H9 (cell line): ENCODE results near the gene UBL5. TPM values are rescaled to one million over a fixed set of nuclear protein-coding genes. Genes with fewer than 3 reads are reported as not detected.
"Not testable (repeated sequence)": the region's sequence is repeated elsewhere in the genome, so short reads cannot be mapped to it uniquely, and the experiment has no call there.

Experiments
- DNase-seq: peaks from one replicate; pipeline ENCODE4 v3.0.0-alpha.2; 2017
- H2AFZ ChIP-seq: one replicate; pipeline ENCODE4 v1.6.1; 2013; ENCODE audit warnings: mild to moderate bottlenecking, low read length, control low read depth, moderate library complexity
- H2AK5ac ChIP-seq: 2 replicates; pipeline ENCODE4 v1.6.1; 2013; ENCODE audit warnings: low read length, control low read depth, mixed read lengths; ENCODE audit not compliant: insufficient read length
- H2BK120ac ChIP-seq: one replicate; pipeline ENCODE4 v1.6.1; 2013; ENCODE audit warnings: low read depth, mild to moderate bottlenecking, low read length, control low read depth, inconsistent platforms; ENCODE audit not compliant: poor library complexity, severe bottlenecking
- H2BK12ac ChIP-seq: 2 replicates; pipeline ENCODE4 v1.6.1; 2013; ENCODE audit warnings: low read length, control low read depth, mixed read lengths, low read depth; ENCODE audit not compliant: insufficient read length
- H2BK15ac ChIP-seq: 2 replicates; pipeline ENCODE4 v1.6.1; 2013; ENCODE audit warnings: low read depth, low read length, control low read depth
- H2BK20ac ChIP-seq: one replicate; pipeline ENCODE4 v1.6.1; 2013; ENCODE audit warnings: low read depth, mild to moderate bottlenecking, low read length, control low read depth, inconsistent platforms; ENCODE audit not compliant: poor library complexity, severe bottlenecking
- H2BK5ac ChIP-seq: 2 replicates; pipeline ENCODE4 v1.6.1; 2013; ENCODE audit warnings: low read length, control low read depth, mixed read lengths; ENCODE audit not compliant: insufficient read length
- H3K14ac ChIP-seq: 2 replicates; pipeline ENCODE4 v1.6.1; 2013; ENCODE audit warnings: low read length, control low read depth; ENCODE audit not compliant: insufficient read depth
- H3K18ac ChIP-seq: 2 replicates; pipeline ENCODE4 v1.6.1; 2013; ENCODE audit warnings: low read depth, mild to moderate bottlenecking, mixed read lengths, low read length, control low read depth; ENCODE audit not compliant: insufficient read length
- H3K23ac ChIP-seq: 2 replicates; pipeline ENCODE4 v1.6.1; 2013; ENCODE audit warnings: low read length, control low read depth, mixed read lengths, low read depth; ENCODE audit not compliant: insufficient read length
- H3K23me2 ChIP-seq: 2 replicates; pipeline ENCODE4 v1.6.1; 2013; ENCODE audit warnings: low read depth, mild to moderate bottlenecking, mixed read lengths, low read length, control low read depth; ENCODE audit not compliant: insufficient read length, poor library complexity, severe bottlenecking
- H3K27ac ChIP-seq: 2 replicates; pipeline ENCODE4 v1.5.1; 2013; ENCODE audit warnings: low read length, control low read depth, mixed read lengths, low read depth; ENCODE audit not compliant: insufficient read length
- H3K27me3 ChIP-seq: 2 replicates; pipeline ENCODE4 v1.6.1; 2013; ENCODE audit warnings: low read length, control low read depth, inconsistent platforms; ENCODE audit not compliant: insufficient read depth
- H3K4ac ChIP-seq: 2 replicates; pipeline ENCODE4 v1.6.1; 2013; ENCODE audit warnings: low read depth, mild to moderate bottlenecking, control low read depth, inconsistent platforms, low read length, moderate library complexity
- H3K4me1 ChIP-seq: 2 replicates; pipeline ENCODE4 v1.6.1; 2013; ENCODE audit warnings: low read length, control low read depth, inconsistent platforms; ENCODE audit not compliant: insufficient read depth
- H3K4me2 ChIP-seq: 2 replicates; pipeline ENCODE4 v1.6.1; 2013; ENCODE audit warnings: low read length, control low read depth, mixed read lengths; ENCODE audit not compliant: insufficient read length, insufficient read depth
- H3K56ac ChIP-seq: 2 replicates; pipeline ENCODE4 v1.6.1; 2013; ENCODE audit warnings: low read depth, mild to moderate bottlenecking, mixed read lengths, low read length, control low read depth; ENCODE audit not compliant: insufficient read length
- H3K79me1 ChIP-seq: 2 replicates; pipeline ENCODE4 v1.6.1; 2013; ENCODE audit warnings: low read depth, mild to moderate bottlenecking, moderate library complexity, low read length, control low read depth, inconsistent platforms; ENCODE audit not compliant: insufficient read depth, poor library complexity, severe bottlenecking
- H3K79me2 ChIP-seq: 2 replicates; pipeline ENCODE4 v1.6.1; 2013; ENCODE audit warnings: low read length, control low read depth, inconsistent platforms; ENCODE audit not compliant: insufficient read depth
- H3K9ac ChIP-seq: 2 replicates; pipeline ENCODE4 v1.6.1; 2013; ENCODE audit warnings: low read length, control low read depth, mixed read lengths; ENCODE audit not compliant: insufficient read length; ENCODE audit errors: extremely low read depth
- H3K9me3 ChIP-seq: one replicate; pipeline ENCODE4 v1.6.1; 2013; ENCODE audit warnings: low read depth, low read length, inconsistent platforms; ENCODE audit not compliant: control insufficient read depth
- H3T11ph ChIP-seq: one replicate; pipeline ENCODE4 v1.6.1; 2013; ENCODE audit warnings: mild to moderate bottlenecking, low read length, control low read depth, inconsistent platforms
- H4K20me1 ChIP-seq: one replicate; pipeline ENCODE4 v1.6.1; 2013; ENCODE audit not compliant: control insufficient read depth, insufficient read length, insufficient read depth
- H4K5ac ChIP-seq: 2 replicates; pipeline ENCODE4 v1.6.1; 2013; ENCODE audit warnings: low read depth, mild to moderate bottlenecking, mixed read lengths, low read length, control low read depth; ENCODE audit not compliant: insufficient read length
- H4K8ac ChIP-seq: replicated peaks from 2 replicates; pipeline ENCODE4 v1.6.1; 2013; ENCODE audit warnings: low read length, control low read depth, mixed read lengths, low read depth; ENCODE audit not compliant: insufficient read length
- H4K91ac ChIP-seq: 2 replicates; pipeline ENCODE4 v1.6.1; 2013; ENCODE audit warnings: low read depth, mild to moderate bottlenecking, moderate library complexity, mixed read lengths, low read length, control low read depth; ENCODE audit not compliant: insufficient read length
- H3K27ac Mint-ChIP-seq, 3 experiments: 2 replicates in 2 of 3; 3 replicates in 1 of 3; pipeline ENCODE4 v1.8.0; 2020 to 2021; ENCODE audit warnings: mixed read lengths in 3 of 3, mild to moderate bottlenecking in 1 of 3, moderate library complexity in 1 of 3
- H3K27me3 Mint-ChIP-seq: 2 replicates; pipeline ENCODE4 v1.8.0; 2021; ENCODE audit warnings: low read depth, mild to moderate bottlenecking, moderate library complexity, mixed read lengths
- H3K36me3 Mint-ChIP-seq, 3 experiments: 2 replicates in 2 of 3; 3 replicates in 1 of 3; pipeline ENCODE4 v1.8.0; 2020 to 2021; ENCODE audit warnings: low read depth in 3 of 3, mixed read lengths in 3 of 3; ENCODE audit not compliant: insufficient read depth in 1 of 3
- H3K4me1 Mint-ChIP-seq, 2 experiments: 2 replicates each; pipeline ENCODE4 v1.8.0; 2020; ENCODE audit warnings: mixed read lengths in 2 of 2
- H3K4me3 Mint-ChIP-seq, 2 experiments: 2 replicates in 1 of 2; 3 replicates in 1 of 2; pipeline ENCODE4 v1.8.0; 2020 to 2021; ENCODE audit warnings: mild to moderate bottlenecking in 2 of 2, mixed read lengths in 2 of 2, moderate library complexity in 1 of 2
- H3K9me3 Mint-ChIP-seq, 2 experiments: 2 replicates in 1 of 2; 3 replicates in 1 of 2; pipeline ENCODE4 v1.8.0; 2020; ENCODE audit warnings: mild to moderate bottlenecking in 2 of 2, mixed read lengths in 2 of 2, moderate library complexity in 1 of 2
- WGBS: extraction: QIAGEN DNeasy Blood & Tissue Kit; methylation state at CpG from one replicate; pipeline ENCODE4 v1.1.7; 2013; ENCODE audit warnings: missing lambda C conversion rate, low lambda C conversion rate, mixed read lengths; ENCODE audit not compliant: insufficient read length; ENCODE audit errors: extremely low coverage; 5-methylcytosine and 5-hydroxymethylcytosine counted together
- total RNA-seq: library from RNA; stranded (reverse); gene quantifications from 2 replicates; pipeline ENCODE4 v1.2.1, GENCODE V29; 2021

The UBL5 gene
- total RNA-seq, 1 experiment from 2014 or later: 393 TPM

DNA sequence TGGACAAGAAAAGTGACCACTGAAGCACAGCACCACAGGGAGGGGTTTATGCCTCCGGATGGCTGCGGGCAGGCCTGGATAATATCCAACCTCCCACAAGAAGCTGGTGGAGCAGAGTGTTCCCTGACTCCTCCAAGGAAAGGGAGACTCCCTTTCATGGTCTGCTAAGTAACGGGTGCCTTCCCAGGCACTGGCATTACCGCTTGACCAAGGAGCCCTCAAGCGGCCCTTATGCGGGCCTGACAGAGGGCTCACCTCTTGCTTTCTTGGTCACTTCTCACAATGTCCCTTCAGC lies 36.7 kb upstream of the UBL5 start:
- H3K18ac ChIP-seq, H2AK5ac ChIP-seq, H3K23ac ChIP-seq, H3K4me2 ChIP-seq, H3K56ac ChIP-seq, H3K27me3 Mint-ChIP-seq, H3K79me1 ChIP-seq, H3K27me3 ChIP-seq, H2BK120ac ChIP-seq, H4K5ac ChIP-seq, H3K27ac ChIP-seq, DNase-seq, H4K8ac ChIP-seq, H4K91ac ChIP-seq, H3K23me2 ChIP-seq, H3K9ac ChIP-seq, H2BK5ac ChIP-seq, H2BK12ac ChIP-seq, H3K79me2 ChIP-seq, H3K4me1 ChIP-seq, H3K9me3 ChIP-seq, H3K36me3 Mint-ChIP-seq, H3K14ac ChIP-seq, H2BK15ac ChIP-seq, H2AFZ ChIP-seq, H3T11ph ChIP-seq, H2BK20ac ChIP-seq, H3K4ac ChIP-seq, H4K20me1 ChIP-seq, H3K9me3 Mint-ChIP-seq: not testable (repeated sequence)
- Mint-ChIP-seq H3K27ac (peak overlapping the region in 1 of 3 experiments; percentile 94; a peak in 2 of 7 replicates), H3K4me3 (peak overlapping the region; percentile 62 to 89; a peak in 3 of 5 replicates), H3K4me1 (peaks cover 33 to 40% of the 10 kb centered on the region in 2 experiments)
- no CpG with 5 or more reads among the region's 6 CpGs for WGBS
